Adrenal gland (tissue), 12 donors: Measurements from ENCODE around the gene RGS7. TPM values are rescaled to one million over a fixed set of nuclear protein-coding genes. Genes with fewer than 3 reads are reported as not detected.

Source experiments
- DNase-seq, 7 donors: peaks; one replicate each; pipeline ENCODE4 v3.0.0-alpha.2; 2019 to 2020
- H3K27ac ChIP-seq, 5 donors: fragments of 200-600 bp; sonication (generic) in 4 of 5; 1 replicate in 3 of 5; 2 replicates in 2 of 5; pipeline versions ENCODE4 v1.5.1 to v1.8.0; 2016 to 2020; ENCODE audit warnings: mild to moderate bottlenecking in 1 of 5
- H3K27me3 ChIP-seq: fragments of 200-600 bp; 2 replicates; pipeline ENCODE4 v1.8.0; 2021
- H3K36me3 ChIP-seq, 2 donors: fragments of 200-600 bp; replicated peaks in 1 of 2; 1 replicate in 1 of 2; 2 replicates in 1 of 2; pipeline versions ENCODE4 v1.5.1 to v1.8.0; 2018 to 2022
- H3K4me1 ChIP-seq, 2 donors: fragments of 200-600 bp; replicated peaks in 1 of 2; 1 replicate in 1 of 2; 2 replicates in 1 of 2; pipeline versions ENCODE4 v1.5.1 to v1.8.0; 2018 to 2021
- H3K4me3 ChIP-seq, 4 donors: fragments of 200-600 bp; sonication (generic) in 3 of 4; one replicate each; pipeline ENCODE4 v1.5.1; 2016 to 2018
- H3K9me3 ChIP-seq, 3 donors: fragments of 200-600 bp; sonication (generic) in 1 of 3; replicated peaks in 1 of 3; 1 replicate in 2 of 3; 2 replicates in 1 of 3; pipeline versions ENCODE4 v1.5.1 to v1.8.0; 2016 to 2021
- POLR2A ChIP-seq, 2 donors: fragments of 450-650 bp; IDR thresholded peaks; one replicate each; pipeline ENCODE4 v1.6.1; 2017; ENCODE audit warnings: antibody characterized with exemption in 2 of 2, mild to moderate bottlenecking in 2 of 2, moderate library complexity in 1 of 2
- WGBS, 4 donors: extraction: QIAGEN DNeasy Blood & Tissue Kit in 2 of 4; methylation state at CpG; one replicate each; pipeline versions ENCODE4 v1.1.5 to v1.1.7; 2013 to 2017; 5-methylcytosine and 5-hydroxymethylcytosine counted together
- intact Hi-C, 2 donors: fragments of 100-400 bp; cut with DNase I; formaldehyde crosslinking; loops; one replicate each; pipeline versions ENCODE4 v1.14.1 to v1.15.0; 2022 to 2023
- polyA plus RNA-seq, 3 donors: library from polyadenylated mRNA; stranded (reverse); fragments of 200-250 nt in 2 of 3; fragments of 350-450 nt in 1 of 3; fragmentation: Illumina TruSeq in 1 of 3; extraction: RNeasy Lipid Tissue Mini Kit (QIAGEN cat#74804) in 1 of 3; gene quantifications; one replicate each; pipeline ENCODE4 v1.2.3, GENCODE V29; 2013 to 2014
- total RNA-seq, 9 donors: library from RNA; depleted of rRNA in 4 of 9; stranded (reverse); fragments of >200 nt in 4 of 9; fragments of 120-200 nt in 1 of 9; fragmentation: NEBNext Ultra II Directional in 1 of 9; extraction: Animal tissue kit (Norgen Biotek cat#: 25700) in 1 of 9; gene quantifications; one replicate each; pipeline versions ENCODE4 v1.1.0 to v1.2.4, GENCODE V29; 2013 to 2023
- TF ChIP-seq, protein P1 (sequence below), 6 experiments: fragments of 450-650 bp in 4 of 6; fragments of 200-600 bp in 2 of 6; sonication (generic) in 1 of 6; IDR thresholded peaks; 1 replicate in 5 of 6; 2 replicates in 1 of 6; pipeline versions ENCODE4 v1.5.1 to v1.8.0; 2016 to 2021; ENCODE audit warnings: antibody characterized with exemption in 6 of 6, mild to moderate bottlenecking in 2 of 6, moderate library complexity in 1 of 6
- donor health status: healthy with polysubstance abuse.
- donor health status: Bipolar disorder and iron deficiency.
- donor health status: DM: yes; HTN: yes; CAD: no.
- donor health status: DM: no; HTN: no; CAD: no.
- donor health status: DM: no; HTN: no; CAD: no.
- donor health status: DM: yes; HTN: yes; CAD: no.

Gene RGS7
- total and polyA plus RNA-seq, 12 donors: 1.1 to 6.1 (median 3.0) TPM

DNA sequence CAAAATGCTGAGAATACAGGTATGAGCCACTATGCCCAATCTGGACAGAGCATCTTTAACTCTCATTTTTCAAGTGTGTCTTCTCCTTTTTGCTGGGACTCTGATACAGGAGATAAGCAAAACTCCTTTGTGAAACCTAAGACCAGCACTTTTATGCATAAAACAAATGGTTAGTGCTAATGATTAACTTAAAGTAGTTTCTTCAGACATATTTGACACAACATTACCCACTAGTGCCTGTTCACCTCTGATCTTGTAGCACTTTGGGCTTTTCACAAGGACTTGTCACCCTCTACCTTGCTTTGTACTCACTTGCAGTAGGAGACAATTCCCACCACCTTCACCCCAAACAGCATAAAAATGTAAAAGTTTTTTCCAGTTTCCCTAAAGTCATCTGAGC is 216.3 kb downstream of the RGS7 start:
- Histone ChIP-seq H3K27me3 (no peaks in the 10 kb centered on the region), H3K27ac (no peak overlapping the region), H3K36me3 (no peaks in the 10 kb centered on the region), H3K9me3 (no peaks in the 10 kb centered on the region), H3K4me1 (no peaks in the 10 kb centered on the region), H3K4me3 (no peak overlapping the region)
- intact Hi-C loops: no loop called here
- no peak for DNase-seq
- no peak for TF ChIP-seq POLR2A (IDR thresholded peaks at IDR 0.05)
- TF ChIP-seq, protein P1, sequence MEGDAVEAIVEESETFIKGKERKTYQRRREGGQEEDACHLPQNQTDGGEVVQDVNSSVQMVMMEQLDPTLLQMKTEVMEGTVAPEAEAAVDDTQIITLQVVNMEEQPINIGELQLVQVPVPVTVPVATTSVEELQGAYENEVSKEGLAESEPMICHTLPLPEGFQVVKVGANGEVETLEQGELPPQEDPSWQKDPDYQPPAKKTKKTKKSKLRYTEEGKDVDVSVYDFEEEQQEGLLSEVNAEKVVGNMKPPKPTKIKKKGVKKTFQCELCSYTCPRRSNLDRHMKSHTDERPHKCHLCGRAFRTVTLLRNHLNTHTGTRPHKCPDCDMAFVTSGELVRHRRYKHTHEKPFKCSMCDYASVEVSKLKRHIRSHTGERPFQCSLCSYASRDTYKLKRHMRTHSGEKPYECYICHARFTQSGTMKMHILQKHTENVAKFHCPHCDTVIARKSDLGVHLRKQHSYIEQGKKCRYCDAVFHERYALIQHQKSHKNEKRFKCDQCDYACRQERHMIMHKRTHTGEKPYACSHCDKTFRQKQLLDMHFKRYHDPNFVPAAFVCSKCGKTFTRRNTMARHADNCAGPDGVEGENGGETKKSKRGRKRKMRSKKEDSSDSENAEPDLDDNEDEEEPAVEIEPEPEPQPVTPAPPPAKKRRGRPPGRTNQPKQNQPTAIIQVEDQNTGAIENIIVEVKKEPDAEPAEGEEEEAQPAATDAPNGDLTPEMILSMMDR (IDR thresholded peaks at IDR 0.05): no peak

DNA sequence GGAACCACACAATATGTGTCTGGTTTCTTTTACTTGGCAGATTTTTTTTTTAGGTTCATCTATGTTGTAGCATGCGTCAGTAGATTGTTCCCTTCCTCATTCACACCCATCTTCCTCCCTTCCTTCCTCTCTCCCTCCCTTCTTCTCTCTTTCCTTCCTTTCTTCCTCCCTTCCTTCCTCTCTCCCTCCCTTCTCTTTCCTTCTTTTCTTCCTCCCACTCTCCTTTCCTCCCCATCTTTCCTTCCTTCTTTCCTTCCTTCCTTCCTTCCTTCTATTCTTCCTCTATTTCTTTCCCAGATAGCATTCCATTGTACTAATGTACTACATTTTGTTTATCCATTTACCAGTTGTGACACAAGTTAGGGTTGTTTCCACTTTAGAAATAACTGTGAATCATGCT is 218.0 kb downstream of the RGS7 start:
- H3K27me3 ChIP-seq: no peaks in the 10 kb centered on the region
- no peaks in the 10 kb centered on the region for H3K36me3 ChIP-seq
- H3K4me3 ChIP-seq: no peak overlapping the region
- DNase-seq: no peak
- intact Hi-C loops: no loop called here
- 79 to 85% (median 84%) methylated on average over 1 of the region's 1 CpG for WGBS, 4 donors
- no peak overlapping the region for H3K27ac ChIP-seq
- H3K4me1 ChIP-seq: no peaks in the 10 kb centered on the region
- TF ChIP-seq POLR2A (IDR thresholded peaks at IDR 0.05): no peak
- TF ChIP-seq, protein P1 (IDR thresholded peaks at IDR 0.05): no peak
- no peaks in the 10 kb centered on the region for H3K9me3 ChIP-seq

DNA sequence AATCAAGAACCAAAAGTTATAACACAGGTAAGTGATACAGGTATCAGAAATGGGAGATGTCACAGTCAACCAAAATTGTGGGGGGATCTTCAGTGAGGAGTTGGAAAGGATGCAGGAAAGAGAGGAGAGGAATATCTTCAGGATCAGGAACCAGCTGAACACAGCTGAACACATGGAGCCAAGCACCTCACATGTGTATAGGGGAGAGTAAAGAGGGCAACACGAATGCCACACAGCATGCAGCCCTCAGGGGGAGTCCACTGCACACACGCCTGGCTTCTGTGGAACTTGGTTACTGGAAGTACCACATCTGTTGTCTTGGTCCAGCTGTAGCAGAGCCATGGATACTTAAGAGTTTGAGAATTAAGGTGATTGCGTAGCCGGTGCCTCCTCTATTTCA is 218.8 kb downstream of the RGS7 start:
- intact Hi-C loops: no loop called here
- Histone ChIP-seq H3K4me3 (no peak overlapping the region), H3K36me3 (no peaks in the 10 kb centered on the region), H3K9me3 (no peaks in the 10 kb centered on the region), H3K27ac (no peak overlapping the region), H3K27me3 (no peaks in the 10 kb centered on the region), H3K4me1 (no peaks in the 10 kb centered on the region)
- TF ChIP-seq, protein P1 (IDR thresholded peaks at IDR 0.05): no peak
- TF ChIP-seq POLR2A (IDR thresholded peaks at IDR 0.05): no peak
- DNase-seq: no peak
- 90 to 96% (median 95%) methylated on average over 4 of the region's 4 CpGs for WGBS, 4 donors

DNA sequence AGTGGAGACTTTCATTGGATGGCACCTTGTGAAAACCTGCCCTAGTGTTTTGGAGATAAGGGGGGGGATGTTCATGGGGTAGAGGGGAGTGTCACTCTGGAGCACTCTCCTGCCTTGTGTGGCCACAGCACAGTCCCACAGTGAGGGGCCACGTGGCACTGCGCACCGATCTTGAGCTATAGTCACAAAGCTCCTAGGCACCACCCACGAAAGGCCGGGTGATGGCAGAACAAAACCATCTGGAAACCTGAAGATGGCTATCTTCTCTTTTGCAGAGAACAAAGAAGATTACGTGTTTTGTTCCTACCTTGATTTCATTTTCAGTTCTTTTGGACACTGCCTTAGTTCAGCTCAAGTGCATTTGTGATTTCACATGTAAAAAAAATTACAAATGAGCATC is 220.6 kb downstream of the RGS7 start:
- intact Hi-C loops: no loop called here
- Histone ChIP-seq H3K27ac (no peak overlapping the region), H3K36me3 (no peaks in the 10 kb centered on the region), H3K9me3 (no peaks in the 10 kb centered on the region), H3K27me3 (no peaks in the 10 kb centered on the region), H3K4me3 (no peak overlapping the region), H3K4me1 (no peaks in the 10 kb centered on the region)
- peak in 1 of 7 donors; percentile 65 for DNase-seq
- TF ChIP-seq, protein P1 (IDR thresholded peaks at IDR 0.05): no peak
- TF ChIP-seq POLR2A (IDR thresholded peaks at IDR 0.05): no peak
- 89 to 97% (median 93%) methylated on average over 6 of the region's 6 CpGs for WGBS, 4 donors
